ENCODE measurements around the gene NAAA.
"Not testable (repeated sequence)": the region's sequence is repeated elsewhere in the genome, so short reads cannot be mapped to it uniquely, and the experiment has no call there.

NAAA gene

DNA sequence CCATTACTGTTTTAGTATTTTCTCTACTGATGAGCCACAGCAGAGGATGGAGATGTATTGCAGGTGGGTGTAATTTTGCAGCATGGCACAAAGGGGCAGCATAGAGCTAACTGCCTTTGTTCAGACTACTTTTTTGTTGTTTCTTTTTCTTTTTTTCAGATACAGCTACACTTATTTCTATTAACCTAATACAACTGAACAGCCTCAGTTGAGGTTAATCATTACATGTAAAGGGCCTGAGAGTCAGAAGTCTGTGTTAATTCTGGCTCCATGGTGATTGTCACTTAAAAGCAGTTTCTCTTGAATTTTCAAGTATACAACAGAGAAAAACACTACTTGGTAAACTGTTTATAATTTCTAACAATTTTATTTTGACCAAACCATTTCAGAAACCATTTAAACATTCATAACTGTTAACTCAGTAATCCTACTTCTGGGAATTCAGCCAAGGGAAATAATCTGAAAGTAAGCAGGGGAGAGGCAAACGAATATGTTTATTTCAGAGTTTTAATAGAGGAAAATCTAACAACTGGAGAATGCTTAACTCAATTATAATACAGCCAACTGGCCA lies 24.6 kb downstream of the NAAA start:
- DNase-seq, result peak in 1 of 2 donors; percentile 45

DNA sequence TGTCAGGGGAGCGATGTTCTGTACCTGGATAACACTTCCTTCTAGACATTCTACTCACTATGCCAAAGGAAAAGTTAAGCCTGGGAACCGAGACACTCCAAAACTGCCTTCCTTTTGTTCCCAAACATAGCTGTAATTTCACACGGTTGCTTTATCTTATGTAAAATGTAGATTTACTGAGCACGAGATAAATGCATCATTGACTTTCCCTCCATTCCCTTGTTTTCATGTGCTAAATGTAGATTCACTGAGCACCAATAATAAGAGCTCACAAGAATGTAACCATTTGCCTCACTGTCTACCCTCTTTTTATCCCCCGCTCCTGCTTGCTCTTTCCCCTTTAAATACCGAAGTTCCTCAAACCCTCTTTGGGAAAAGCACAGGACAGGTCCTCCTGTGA lies 27.8 kb downstream of the NAAA start:
- DNase-seq, result no peak

- DNase-seq, result not testable (repeated sequence)
Observed at GRCh38 chr4:75910831-75911230, 30.0 kb downstream of the NAAA start.

GRCh38 chr4:75909405-75909804 lies 31.4 kb downstream of the NAAA start:
- no peak for DNase-seq

- no peak for DNase-seq
Observed at GRCh38 chr4:75908555-75908954, 32.3 kb downstream of the NAAA start.

GRCh38 chr4:75907966-75908365 lies 32.8 kb downstream of the NAAA start:
- no peak for DNase-seq

DNA sequence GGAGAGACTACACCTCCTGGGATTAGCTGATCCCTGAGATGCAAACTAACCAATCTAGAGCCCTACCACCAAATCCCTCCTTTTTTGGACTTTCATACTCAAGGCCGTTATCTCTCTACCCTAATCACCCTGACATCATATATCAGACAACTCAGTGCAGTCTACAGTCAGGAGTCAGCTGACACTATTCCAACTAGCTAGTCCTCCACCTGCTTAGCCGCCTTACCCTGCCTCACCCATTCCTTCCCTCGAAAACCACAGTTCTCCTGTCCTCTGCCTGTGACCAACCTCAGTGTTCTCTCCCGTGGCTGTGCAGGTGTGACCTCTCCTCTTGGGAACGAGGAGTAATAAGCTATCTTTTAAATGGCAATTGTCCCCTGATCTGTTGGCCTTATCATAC lies 36.7 kb downstream of the NAAA start:
- DNase-seq, result no peak

GRCh38 chr4:75902352-75902751 lies 38.5 kb downstream of the NAAA start, which contains the start of gene PPEF2:
PPEF2 (minus strand) TSS chr4:75902452; CDS start chr4:75896325, 6,127 bp downstream.
- DNase-seq, result no peak

DNA sequence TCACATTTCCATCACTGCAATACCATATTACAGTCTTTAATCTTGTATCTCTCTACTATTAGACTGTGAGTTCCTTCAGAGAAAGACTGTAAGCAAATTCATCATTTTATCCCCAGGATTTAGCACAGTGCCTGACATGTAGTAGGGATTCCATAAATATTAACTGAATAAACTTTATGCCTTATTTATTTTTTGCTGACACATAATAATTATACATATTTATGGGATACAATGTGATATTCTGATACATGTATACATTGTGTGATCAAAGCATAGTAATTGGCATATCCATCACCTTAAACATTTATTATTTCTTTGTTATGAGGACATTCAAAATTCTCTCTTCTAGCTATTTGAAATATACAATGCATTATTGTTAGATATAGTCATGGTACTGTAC lies 42.3 kb downstream of the NAAA start:
- DNase-seq, result no peak

- no peak for DNase-seq
Observed at GRCh38 chr4:75895744-75896314, 45.0 kb downstream of the NAAA start.

- no peak for DNase-seq
Observed at GRCh38 chr4:75892508-75892907, 48.3 kb downstream of the NAAA start.

- no peak for DNase-seq
Observed at GRCh38 chr4:75891611-75892010, 49.2 kb downstream of the NAAA start.

DNA sequence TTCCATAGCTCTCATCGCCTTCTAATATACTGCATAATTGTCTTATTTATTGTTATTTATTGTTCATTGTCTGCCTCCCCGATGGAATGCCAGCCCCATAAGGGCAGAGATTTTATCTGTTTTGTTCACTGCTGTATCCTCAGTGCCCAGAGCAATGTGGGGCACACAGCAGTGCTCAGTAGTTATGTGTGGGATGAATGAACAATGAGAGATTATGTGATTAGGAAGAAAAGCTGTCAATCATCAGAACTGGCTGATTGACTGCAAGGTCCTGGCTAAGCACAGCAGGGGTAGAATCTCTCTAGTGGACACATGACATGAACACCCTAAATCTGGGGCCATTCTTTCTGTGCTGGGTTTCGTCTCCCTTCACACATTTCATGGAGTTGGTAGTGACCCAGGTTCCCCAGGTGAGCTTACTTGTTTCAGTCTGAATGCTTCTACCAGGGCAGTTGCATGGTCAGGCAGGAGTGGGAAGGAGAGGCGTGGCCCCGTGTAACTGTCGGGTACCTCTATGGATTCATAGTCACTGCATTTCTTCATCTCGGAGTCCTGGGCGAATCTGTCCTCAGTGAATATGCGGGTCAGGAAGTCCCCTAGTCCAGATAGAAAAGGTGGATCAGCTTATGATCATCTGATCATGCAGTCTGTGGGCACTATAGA lies 51.1 kb downstream of the NAAA start:
- DNase-seq, result no peak

GRCh38 chr4:75886104-75886503 lies 54.7 kb downstream of the NAAA start:
- no peak for DNase-seq

GRCh38 chr4:75881476-75881875 lies 59.3 kb downstream of the NAAA start:
- no peak for DNase-seq

DNA sequence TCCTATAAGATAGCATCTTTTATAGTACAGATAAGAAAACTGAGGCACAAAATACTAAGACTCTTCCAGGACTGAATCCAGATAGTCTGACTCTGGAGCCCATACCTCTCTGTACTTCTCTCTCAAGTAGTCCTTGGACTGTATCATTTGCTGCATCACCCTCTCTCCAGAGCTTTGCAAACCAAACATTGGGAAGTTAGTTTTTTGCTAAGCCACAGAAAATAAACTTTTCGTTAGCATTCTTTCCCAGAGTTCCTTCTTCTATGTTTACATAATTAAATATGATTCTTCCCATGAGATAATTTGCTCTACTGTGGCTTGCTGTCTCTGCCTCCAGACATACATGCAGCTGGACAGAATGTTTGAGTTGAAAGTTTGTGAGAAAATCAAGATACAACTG lies 60.5 kb downstream of the NAAA start:
- no peak for DNase-seq

GRCh38 chr4:75878246-75878756 lies 62.5 kb downstream of the NAAA start:
- DNase-seq, result no peak

DNA sequence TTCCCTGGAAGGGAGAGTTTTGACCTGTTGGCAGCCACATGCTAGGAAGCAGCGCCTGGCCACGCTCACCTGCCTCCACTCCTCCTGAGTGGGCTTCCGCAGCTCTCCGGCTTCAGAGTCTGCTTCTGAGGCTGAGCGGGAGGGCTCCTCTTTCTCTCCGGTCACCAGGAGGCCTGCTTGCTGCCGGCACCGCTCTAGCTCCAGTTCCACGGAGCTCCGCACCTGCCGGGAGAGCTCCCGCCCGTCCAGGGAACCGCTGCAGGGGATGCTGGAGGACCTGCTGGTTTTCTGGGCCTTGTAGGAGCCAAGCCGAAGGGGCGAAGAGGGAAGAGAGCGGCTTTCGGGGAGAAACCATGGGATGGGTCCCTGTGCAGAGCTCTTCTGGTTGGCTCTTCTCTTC lies 64.6 kb downstream of the NAAA start:
- no peak for DNase-seq

DNA sequence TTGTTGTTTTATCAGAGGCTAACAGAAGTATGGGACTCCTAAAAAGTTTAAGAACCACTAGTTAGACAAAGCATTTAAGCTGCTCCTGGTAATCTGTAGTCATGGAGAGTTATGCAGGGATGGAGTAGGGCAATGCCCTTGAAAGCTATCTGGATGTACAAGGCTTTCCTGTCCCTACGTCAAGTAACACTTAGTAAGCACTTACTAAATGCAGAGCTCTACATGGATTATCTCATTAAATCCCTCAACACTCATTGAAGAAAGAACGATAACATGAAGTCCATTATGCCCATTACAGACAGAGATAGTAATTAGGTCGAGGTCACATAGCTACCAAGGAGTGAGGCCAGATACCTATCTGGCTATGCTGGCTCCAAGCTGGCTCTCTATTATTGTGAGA lies 71.7 kb downstream of the NAAA start:
- no peak for DNase-seq

GRCh38 chr4:75867130-75867529 lies 73.7 kb downstream of the NAAA start:
- no peak for DNase-seq
